ENCODE measurements around the gene KCNQ1OT1.

KCNQ1OT1 gene

GRCh38 chr11:2579315-2580060, 120.3 kb downstream of the KCNQ1OT1 start:
- DNase-seq = no peak

GRCh38 chr11:2578929-2579270, 120.9 kb downstream of the KCNQ1OT1 start:
- DNase-seq = no peak

GRCh38 chr11:2577991-2578928, 121.5 kb downstream of the KCNQ1OT1 start:
- peak; percentile 16 for DNase-seq

- DNase-seq = peak; percentile 14
These were observed 122.5 kb downstream of the KCNQ1OT1 start for GRCh38 chr11:2577031-2577990.

- no peak for DNase-seq
These were observed 123.2 kb downstream of the KCNQ1OT1 start for GRCh38 chr11:2576549-2576948.

- no peak for DNase-seq
These were observed 123.7 kb downstream of the KCNQ1OT1 start for GRCh38 chr11:2576111-2576510.

GRCh38 chr11:2575591-2576051, 124.2 kb downstream of the KCNQ1OT1 start:
- no peak for DNase-seq

GRCh38 chr11:2574553-2575535, 125.0 kb downstream of the KCNQ1OT1 start:
- DNase-seq = no peak

GRCh38 chr11:2574043-2574552, 125.7 kb downstream of the KCNQ1OT1 start:
- DNase-seq = no peak

- no peak for DNase-seq
These were observed 126.4 kb downstream of the KCNQ1OT1 start for GRCh38 chr11:2573240-2574042.

- DNase-seq = no peak
These were observed 127.1 kb downstream of the KCNQ1OT1 start for GRCh38 chr11:2572491-2573239.

GRCh38 chr11:2571598-2572281, 128.1 kb downstream of the KCNQ1OT1 start:
- no peak for DNase-seq

- DNase-seq = no peak
These were observed 128.8 kb downstream of the KCNQ1OT1 start for GRCh38 chr11:2570841-2571597.

GRCh38 chr11:2570211-2570811, 129.5 kb downstream of the KCNQ1OT1 start:
- no peak for DNase-seq

- no peak for DNase-seq
These were observed 130.0 kb downstream of the KCNQ1OT1 start for GRCh38 chr11:2569731-2570210.

GRCh38 chr11:2569321-2569721, 130.5 kb downstream of the KCNQ1OT1 start:
- DNase-seq = no peak

GRCh38 chr11:2567026-2567671, 132.6 kb downstream of the KCNQ1OT1 start:
- no peak for DNase-seq

All from activated T-cell treated with anti-CD3 and anti-CD28 coated beads, Interleukin-2, amount 50 U/mL, for 1 hour (primary cell).